D341Med (cell line): ENCODE data around the gene EYS.
"Not testable (repeated sequence)": the region's sequence is repeated elsewhere in the genome, so short reads cannot be mapped to it uniquely, and the experiment has no call there.

Experiments used
- DNase-seq: peaks from one replicate; pipeline ENCODE4 v3.0.0; 2012; ENCODE audit warnings: low spot score

Gene EYS

GRCh38 chr6:63788569-63788968 is 1918.5 kb downstream of the EYS start:
- no peak for DNase-seq

DNA sequence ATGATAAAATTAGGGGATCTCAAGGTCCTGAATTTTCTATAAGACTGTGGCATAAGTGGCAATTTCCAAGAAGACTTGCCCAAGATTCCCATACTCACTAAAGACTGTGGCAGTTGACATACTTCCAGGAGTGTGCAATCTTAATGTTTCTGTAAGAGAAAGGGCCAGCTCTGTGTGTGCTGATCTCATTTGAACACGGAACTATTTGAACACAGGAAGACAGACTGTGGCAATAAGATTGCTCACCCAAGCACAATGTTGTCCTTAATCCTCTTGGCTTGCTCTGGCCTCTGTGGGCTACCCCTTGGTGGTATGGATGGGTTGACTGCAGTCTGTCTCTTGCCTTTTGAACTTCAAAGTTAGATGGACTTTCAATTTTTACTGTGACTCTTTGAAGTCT is 1920.0 kb downstream of the EYS start:
- no peak for DNase-seq

- no peak for DNase-seq
Measured at GRCh38 chr6:63785006-63785405, 1922.0 kb downstream of the EYS start.

DNA sequence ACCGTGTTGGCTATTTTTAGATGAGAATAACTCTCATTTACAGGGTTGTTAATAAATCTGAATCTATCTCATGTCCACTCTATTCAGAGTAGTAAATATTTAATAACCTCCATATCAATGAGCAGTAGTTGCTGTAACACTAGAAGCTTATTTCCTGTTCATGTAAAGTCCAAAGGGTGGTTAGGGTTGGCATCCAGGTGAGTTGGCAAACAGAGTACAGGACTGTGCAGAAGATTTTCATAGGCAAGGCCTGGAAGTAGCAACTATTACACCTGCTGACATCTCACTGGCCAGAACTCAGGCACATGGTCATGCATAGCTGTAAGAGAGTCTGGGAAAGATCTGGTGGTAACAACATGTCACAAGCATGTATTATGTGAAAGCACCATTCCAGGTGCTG is 1923.9 kb downstream of the EYS start:
- DNase-seq, result no peak

DNA sequence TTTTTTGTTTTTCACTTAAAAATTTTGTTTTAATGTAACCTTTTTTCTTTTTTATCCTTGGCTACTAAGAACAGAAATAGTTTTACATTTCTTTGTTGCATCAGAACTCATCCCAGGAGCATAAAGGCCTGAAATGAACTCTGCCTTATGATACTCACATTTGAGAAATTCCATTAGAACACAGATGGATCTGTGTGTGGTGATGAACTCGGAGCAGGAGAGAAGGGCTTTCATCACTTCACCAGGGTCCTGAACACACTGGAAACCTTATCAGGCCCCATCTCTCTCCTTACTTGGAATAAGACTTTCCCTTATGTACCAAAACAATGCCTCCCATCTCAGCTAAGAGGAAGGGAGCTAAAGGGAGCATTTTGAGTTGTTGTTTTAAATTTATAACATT is 1932.1 kb downstream of the EYS start:
- no peak for DNase-seq

DNA sequence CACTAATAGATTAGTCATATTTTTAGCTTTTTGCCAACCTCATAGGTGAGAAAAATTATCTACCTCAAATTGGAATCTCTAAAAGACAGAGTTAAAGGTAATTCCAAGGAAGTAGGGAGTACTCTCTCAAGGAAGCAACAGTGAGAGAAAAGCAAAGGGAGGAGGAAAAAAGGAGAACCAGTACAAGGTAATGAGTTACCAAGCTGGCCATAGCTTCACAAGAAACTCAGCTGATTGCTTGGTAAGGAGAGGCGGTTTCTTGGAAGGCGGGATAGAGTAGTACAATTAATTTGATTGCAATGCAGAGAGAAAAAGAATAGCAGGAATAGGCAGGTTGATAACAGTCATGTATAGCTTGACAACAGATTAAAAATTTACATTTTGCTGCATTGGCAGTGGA is 1933.8 kb downstream of the EYS start:
- no peak for DNase-seq

DNA sequence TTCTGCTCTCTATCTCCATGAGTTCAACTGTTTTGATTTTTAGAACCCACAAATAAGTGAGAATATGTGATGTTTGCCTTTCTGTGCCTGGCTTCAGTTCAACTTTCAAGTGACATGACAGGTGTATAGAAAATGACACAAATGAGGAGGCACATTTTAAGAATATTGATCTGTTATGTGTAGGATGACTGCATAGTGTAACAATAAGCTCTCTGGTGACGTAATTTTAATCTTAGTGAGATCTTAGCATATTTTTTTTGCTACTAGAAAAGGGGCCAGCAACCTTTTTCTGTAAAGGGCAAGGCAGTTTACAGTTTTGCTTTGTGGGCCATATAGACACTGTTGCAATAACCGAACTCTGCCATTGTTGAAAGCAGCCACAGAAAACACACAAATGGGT is 1941.2 kb downstream of the EYS start:
- DNase-seq, result no peak

GRCh38 chr6:63764318-63764916 is 1942.6 kb downstream of the EYS start:
- no peak for DNase-seq

- DNase-seq, result no peak
Measured at GRCh38 chr6:63760199-63760598, 1946.8 kb downstream of the EYS start.

DNA sequence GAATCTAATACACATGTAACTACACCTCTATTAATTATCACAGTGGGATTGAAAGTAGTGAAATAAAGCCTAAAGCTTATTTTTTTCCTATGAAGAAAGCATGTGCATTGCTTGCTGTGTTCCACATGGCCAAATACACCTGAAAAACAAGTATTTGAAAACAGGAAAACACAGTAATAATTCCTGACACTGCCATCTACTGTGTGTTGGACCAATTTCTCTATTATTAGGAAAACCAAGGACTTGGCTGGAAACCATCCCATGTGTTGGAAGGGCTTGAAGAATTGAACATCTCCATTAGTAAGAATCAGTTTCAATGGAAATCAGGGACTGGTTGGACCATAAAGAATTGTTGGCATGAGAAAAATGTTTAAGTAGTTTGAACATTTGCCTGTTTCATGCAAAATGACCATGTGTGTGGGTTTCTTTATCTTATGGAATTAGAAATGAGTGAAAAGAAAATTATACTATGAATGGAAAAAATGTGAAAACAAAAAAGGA is 1947.4 kb downstream of the EYS start:
- no peak for DNase-seq

DNA sequence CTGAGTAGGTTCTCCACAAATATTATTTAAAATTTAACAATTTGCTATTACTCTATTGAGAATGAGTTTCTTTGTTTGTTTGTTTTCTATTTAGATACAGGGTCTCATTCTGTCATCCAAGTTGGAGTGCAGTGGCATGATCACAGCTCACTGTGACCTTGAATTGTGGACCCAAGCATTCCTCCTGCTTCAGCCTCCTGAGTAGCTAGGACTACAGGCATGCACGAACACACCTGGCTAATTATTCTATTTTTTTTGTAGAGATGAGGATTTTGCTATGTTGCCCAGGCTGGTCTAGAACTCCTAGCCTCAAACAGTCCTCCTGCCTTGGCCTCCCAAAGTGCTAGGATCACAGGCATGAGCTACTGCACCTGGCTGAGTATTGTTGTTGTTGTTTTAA is 1949.2 kb downstream of the EYS start:
- no peak for DNase-seq

DNA sequence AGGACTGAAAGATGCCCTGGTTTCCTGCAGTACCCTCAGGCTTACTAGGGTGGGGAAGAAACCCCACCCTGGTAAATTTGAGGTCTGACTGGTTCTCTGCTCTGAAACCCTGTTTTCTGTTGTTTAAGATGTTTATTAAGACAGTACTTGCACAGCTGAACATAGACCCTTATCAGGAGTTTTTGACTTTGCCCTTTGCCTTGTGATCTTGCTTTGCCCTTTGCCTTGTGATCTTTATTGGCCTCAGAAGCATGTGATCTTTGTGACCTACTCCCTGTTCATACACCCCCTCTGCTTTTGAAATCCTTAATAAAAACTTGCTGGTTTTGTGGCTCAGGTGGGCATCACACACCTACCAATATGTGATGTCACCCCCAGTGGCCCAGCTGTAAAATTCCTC is 1949.8 kb downstream of the EYS start:
- not testable (repeated sequence) for DNase-seq

GRCh38 chr6:63750400-63750799 is 1956.6 kb downstream of the EYS start:
- no peak for DNase-seq

GRCh38 chr6:63745784-63746183 is 1961.2 kb downstream of the EYS start:
- DNase-seq, result no peak

DNA sequence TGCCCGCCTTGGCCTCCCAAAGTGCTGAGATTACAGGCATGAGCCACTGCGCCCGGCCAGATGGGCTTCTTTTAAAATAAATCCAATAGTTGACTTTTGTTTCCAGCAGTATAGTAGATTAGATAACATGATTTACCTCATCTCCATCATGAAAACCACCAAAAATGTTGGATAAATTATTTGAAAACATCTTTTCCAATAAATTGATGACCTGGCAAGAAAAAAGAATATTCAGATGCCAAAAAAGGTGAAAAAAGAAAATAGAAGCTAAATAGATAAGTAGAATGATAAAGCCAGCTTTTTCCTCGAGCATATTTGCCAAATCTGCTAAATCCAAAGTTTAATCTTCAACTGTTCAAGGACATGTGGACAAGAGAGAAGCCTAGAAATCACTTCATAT is 1962.2 kb downstream of the EYS start:
- DNase-seq, result no peak

- DNase-seq, result no peak
Measured at GRCh38 chr6:63743691-63744090, 1963.3 kb downstream of the EYS start.

GRCh38 chr6:63742060-63742459 is 1965.0 kb downstream of the EYS start:
- DNase-seq, result no peak

- no peak for DNase-seq
Measured at GRCh38 chr6:63740709-63741108, 1966.3 kb downstream of the EYS start.

GRCh38 chr6:63739094-63739687 is 1967.8 kb downstream of the EYS start:
- DNase-seq, result no peak

DNA sequence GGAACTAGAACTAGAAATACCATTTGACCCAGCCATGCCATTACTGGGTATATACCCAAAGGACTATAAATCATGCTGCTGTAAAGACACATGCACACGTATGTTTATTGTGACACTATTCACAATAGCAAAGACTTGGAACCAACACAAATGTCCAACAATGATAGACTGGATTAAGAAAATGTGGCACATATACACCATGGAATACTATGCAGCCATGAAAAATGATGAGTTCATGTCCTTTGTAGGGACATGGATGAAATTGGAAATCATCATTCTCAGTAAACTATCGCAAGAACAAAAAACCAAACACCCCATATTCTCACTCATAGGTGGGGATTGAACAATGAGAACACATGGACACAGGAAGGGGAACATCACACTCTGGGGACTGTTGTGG is 1968.8 kb downstream of the EYS start:
- not testable (repeated sequence) for DNase-seq

GRCh38 chr6:63734923-63735322 is 1972.1 kb downstream of the EYS start:
- no peak for DNase-seq

- no peak for DNase-seq
Measured at GRCh38 chr6:63732336-63732735, 1974.7 kb downstream of the EYS start.

DNA sequence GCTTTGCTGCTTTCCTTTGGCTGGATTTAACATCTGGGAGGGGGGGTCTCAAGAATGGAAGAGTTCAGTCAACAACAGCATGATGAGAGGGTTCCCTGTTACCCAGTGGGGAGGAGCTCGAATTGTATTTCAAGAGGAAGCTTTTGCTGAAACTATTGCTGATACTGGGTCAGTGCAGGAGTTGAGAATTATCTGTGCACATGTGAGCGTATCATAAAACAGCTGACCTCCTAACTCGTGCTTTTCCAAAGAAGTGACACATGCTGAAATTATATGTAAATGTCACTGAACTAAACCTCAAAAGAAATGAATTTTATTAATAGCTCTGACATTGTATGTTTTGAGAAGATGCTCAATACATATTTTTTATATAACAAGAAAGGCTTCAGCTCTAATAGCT is 1975.1 kb downstream of the EYS start:
- no peak for DNase-seq

GRCh38 chr6:63730311-63730710 is 1976.7 kb downstream of the EYS start:
- DNase-seq, result no peak
